Measurements from ENCODE around the gene STX8.
A peak's percentile ranks its signal among the peaks of the same experiment; 100 is the strongest.
"Not testable (repeated sequence)": the region's sequence is repeated elsewhere in the genome, so short reads cannot be mapped to it uniquely, and the experiment has no call there.

Gene STX8

DNA sequence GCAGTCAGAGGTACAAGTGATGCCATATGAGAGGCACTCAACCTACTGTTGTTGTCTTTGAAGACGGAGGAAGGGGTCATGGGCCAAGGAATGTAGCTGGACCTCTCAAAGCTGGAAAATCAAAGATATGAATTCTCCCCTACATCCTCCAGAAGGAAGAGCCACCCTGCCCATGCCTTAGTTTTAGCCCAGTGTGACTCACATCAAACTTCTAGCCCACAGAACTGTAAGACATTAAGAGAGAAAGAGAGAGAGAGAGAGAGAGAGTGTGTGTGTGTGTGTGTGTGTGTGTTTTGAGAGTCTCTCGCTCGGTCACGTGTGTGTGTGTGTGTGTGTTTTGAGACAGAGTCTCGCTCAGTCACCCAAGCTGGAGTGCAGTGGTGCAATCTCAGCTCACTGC, 87.1 kb downstream of the STX8 start:
- DNase-seq: no peak

- no peak for DNase-seq
Observed at GRCh38 chr17:9487406-9487805, 88.2 kb downstream of the STX8 start.

GRCh38 chr17:9484789-9485188, 90.8 kb downstream of the STX8 start:
- DNase-seq: no peak

GRCh38 chr17:9479964-9480363, 95.7 kb downstream of the STX8 start:
- peak in 1 of 3 experiments; percentile 34 for DNase-seq

- no peak for DNase-seq
Observed at GRCh38 chr17:9478889-9479288, 96.7 kb downstream of the STX8 start.

DNA sequence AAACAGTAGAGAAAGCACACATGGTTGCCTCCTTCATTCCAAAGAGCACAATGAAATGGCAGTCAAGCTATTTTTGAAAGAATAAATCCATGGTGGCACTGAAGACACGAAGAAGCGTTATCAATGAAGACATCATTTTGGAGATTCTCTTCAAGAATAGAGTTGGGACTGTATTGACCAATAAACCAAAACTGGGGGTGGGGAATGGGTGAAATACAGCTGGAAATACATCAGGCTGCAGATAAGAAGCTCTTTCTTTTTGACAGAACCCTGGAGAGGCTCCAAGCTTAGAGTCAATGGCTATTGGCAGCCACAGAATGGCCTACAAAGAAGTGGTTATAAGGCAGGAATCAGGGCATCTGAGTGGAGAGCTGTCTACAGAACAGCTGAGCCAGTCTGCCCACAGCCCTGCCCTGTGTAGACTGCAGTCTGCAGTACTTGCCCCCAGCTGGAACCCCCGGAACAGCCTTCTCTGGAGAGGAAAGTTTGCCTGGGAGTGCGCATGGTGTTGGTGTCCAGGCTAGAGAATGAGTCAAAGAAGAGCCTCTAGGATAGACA, 100.4 kb downstream of the STX8 start:
- DNase-seq: no peak

GRCh38 chr17:9473711-9474110, 101.9 kb downstream of the STX8 start:
- no peak for DNase-seq

DNA sequence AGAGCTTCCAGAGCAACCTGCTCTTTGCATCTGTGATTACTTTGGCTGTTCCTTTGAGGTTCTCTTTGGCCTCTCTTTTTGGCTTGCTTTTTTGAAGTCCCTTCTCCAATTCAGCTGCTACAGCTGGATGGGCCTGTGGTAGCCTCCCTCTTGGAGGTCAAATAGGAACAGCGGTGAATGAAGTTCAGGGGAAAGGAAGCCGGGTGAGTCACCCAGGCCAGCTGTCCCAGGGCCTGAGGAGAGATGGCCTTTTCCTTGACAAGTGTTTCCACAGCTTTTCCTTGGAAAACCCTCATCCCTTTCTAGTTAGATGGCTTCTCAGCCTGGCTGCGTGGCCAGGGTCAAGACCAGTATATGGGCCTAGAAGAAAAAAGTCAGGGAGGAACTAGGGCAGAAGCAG, 103.1 kb downstream of the STX8 start:
- DNase-seq: no peak

DNA sequence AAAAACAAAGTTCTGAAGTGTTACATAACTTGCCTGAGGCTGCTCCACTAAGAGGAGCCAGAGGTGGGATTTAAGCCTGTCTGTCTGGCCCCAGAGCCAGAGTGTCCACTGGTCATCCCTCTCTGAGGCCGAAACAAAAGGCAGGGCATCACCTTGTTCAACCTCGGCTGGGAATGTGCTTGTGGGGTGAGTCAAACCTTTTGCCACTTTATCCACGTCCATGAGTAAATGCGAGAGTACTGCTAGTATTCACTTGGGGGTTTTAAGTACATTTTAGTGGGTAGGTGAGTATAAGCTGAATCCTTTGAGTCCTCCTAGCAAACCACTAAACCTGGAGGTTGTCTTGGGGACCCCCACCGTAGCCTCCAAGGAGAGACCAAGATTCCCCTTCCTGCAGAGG, 103.5 kb downstream of the STX8 start:
- no peak for DNase-seq

- no peak for DNase-seq
Observed at GRCh38 chr17:9470171-9470570, 105.4 kb downstream of the STX8 start.

GRCh38 chr17:9468937-9469336, 106.7 kb downstream of the STX8 start:
- DNase-seq: no peak

DNA sequence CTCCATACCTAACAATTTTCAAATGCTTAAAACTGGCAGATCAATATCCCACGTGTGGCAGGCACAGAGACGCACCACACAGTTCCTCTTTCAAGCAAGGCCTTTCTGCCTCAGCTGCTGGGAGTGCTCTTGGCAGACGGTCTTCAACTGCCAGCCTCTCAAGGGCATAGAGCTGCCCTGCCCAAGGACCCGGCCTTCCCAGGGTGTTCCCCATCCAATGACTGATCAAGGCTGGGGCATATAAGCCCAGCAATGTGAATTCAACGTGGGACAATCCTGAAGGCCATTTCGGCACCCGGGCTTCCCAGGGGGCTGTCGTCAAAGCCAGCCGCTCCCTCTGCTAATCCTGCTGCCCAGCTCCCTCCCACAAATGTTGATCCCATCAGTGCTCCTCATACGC, 107.1 kb downstream of the STX8 start:
- DNase-seq: no peak

GRCh38 chr17:9467518-9467917, 108.1 kb downstream of the STX8 start:
- no peak for DNase-seq

GRCh38 chr17:9465210-9465921, 110.3 kb downstream of the STX8 start:
- DNase-seq: peak in 1 of 3 experiments; percentile 8

- DNase-seq: no peak
Observed at GRCh38 chr17:9457005-9457404, 118.6 kb downstream of the STX8 start.

GRCh38 chr17:9456330-9456729, 119.3 kb downstream of the STX8 start:
- DNase-seq: no peak

GRCh38 chr17:9451934-9452333, 123.7 kb downstream of the STX8 start:
- DNase-seq: no peak

GRCh38 chr17:9447298-9447697, 128.3 kb downstream of the STX8 start:
- not testable (repeated sequence) for DNase-seq

GRCh38 chr17:9446528-9446927, 129.1 kb downstream of the STX8 start:
- no peak for DNase-seq

DNA sequence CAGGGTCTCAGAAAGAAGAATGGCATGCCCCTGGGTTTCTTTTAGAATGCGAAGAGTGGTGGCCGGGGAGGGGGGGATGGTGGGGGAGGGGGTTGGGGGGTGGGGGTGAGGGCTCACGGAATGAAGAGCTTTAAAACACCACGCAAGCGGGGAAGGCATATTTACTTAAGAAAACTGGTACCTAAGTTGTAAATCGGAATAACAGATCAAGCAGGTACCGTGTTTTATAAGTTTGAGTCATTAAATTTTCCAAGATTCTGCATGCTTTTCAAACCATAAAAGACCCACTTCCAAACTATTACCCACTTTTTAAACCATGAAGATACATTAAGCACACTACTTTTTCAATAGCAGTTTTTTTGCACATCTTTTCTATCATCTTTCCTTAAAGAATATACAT, 130.2 kb downstream of the STX8 start:
- no peak for DNase-seq

- DNase-seq: no peak
Observed at GRCh38 chr17:9444687-9445086, 130.9 kb downstream of the STX8 start.

DNA sequence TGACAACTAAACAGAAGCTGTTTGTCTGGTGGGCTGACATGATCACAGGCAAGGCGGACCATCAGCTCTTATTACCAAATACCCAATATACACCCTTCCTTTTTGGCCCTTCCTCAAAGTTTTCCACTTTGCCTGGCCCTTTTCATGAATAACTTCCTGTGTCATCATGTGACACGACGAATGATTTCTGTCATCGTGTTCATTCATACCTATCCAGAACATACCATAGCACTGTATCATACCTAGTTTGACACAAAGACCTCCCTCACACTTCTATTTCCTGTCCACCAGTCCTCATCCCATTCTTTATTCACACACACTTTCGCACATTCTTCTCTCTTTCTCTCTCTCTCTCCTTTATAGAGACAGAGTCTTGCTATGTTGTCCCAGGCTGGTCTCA, 131.8 kb downstream of the STX8 start:
- no peak for DNase-seq

DNA sequence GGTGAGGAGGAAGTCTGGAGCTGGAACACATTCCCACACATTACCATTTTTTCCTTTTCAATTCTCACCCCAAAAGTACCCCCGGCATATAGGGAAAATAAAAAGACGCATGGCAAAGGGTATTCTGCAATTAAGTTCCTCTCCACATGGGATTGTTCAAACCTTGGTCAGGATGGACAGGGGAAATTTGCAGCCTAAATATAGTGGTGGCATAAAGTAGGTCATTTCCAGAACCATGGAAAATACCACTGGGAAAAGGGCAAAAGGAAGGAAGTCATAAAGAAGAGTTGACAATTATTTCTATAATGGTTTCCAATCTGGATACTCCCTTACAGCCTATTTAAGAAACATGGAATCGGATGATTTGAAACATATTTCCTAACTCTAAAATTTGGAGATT, 135.8 kb downstream of the STX8 start:
- no peak for DNase-seq

GRCh38 chr17:9436630-9437029, 139.0 kb downstream of the STX8 start:
- DNase-seq: no peak

- DNase-seq: no peak
Observed at GRCh38 chr17:9435165-9435564, 140.5 kb downstream of the STX8 start.

All from NCI-H1417 (cell line).